DND-41 (cell line): ENCODE results near the gene GPX3.

Source experiments
- EZH2 ChIP-seq: IDR thresholded peaks from 3 replicates; pipeline ENCODE4 v1.6.1; 2012; ENCODE audit warnings: borderline replicate concordance, low read depth, mild to moderate bottlenecking, moderate library complexity, low read length, inconsistent platforms; ENCODE audit not compliant: severe bottlenecking
- TF ChIP-seq, protein P1 (sequence below): IDR thresholded peaks from 2 replicates; pipeline ENCODE4 v1.5.1; 2012; ENCODE audit warnings: borderline replicate concordance, low read length, moderate library complexity, mild to moderate bottlenecking; ENCODE audit not compliant: poor library complexity, severe bottlenecking; ENCODE audit errors: extremely low read depth

DNA sequence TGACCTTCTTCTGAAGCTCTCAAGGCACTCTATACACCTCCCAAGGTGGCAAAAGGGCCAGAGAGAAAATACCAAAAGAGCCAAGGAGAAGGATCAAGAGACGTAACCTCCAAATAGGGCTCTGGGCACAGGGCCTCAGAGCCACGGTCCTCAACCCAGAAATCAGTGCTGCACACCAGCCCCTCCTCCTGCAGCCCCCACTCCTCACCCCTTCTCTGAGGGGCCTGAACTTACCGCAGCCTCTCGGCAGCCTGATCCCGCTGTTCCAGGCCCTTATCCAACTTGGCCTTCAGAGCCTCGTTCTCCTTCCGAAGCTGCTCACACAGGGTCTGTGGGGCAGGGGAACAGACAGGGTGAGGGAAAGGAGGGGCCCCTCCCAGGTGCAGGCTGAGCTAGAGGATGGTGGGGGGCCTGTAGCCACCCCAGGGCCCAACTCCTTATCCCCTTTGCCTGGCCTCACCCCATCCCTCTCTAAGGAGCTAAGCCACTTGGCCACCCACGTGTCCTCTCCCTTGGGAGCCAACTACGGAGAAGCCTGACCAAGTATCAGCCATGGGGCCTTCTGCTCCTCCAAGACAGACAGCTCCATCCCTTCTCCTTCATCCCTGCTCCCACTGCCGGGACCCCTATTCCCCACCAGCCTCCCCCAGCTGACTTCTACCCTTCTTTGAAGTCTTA is 31.7 kb downstream of the GPX3 start:
- TF ChIP-seq, protein P1, sequence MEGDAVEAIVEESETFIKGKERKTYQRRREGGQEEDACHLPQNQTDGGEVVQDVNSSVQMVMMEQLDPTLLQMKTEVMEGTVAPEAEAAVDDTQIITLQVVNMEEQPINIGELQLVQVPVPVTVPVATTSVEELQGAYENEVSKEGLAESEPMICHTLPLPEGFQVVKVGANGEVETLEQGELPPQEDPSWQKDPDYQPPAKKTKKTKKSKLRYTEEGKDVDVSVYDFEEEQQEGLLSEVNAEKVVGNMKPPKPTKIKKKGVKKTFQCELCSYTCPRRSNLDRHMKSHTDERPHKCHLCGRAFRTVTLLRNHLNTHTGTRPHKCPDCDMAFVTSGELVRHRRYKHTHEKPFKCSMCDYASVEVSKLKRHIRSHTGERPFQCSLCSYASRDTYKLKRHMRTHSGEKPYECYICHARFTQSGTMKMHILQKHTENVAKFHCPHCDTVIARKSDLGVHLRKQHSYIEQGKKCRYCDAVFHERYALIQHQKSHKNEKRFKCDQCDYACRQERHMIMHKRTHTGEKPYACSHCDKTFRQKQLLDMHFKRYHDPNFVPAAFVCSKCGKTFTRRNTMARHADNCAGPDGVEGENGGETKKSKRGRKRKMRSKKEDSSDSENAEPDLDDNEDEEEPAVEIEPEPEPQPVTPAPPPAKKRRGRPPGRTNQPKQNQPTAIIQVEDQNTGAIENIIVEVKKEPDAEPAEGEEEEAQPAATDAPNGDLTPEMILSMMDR, result no peak
- no peak for TF ChIP-seq EZH2
